ENCODE measurements around the gene IQCF2.
"Not testable (repeated sequence)": the region's sequence is repeated elsewhere in the genome, so short reads cannot be mapped to it uniquely, and the experiment has no call there.

The IQCF2 gene

DNA sequence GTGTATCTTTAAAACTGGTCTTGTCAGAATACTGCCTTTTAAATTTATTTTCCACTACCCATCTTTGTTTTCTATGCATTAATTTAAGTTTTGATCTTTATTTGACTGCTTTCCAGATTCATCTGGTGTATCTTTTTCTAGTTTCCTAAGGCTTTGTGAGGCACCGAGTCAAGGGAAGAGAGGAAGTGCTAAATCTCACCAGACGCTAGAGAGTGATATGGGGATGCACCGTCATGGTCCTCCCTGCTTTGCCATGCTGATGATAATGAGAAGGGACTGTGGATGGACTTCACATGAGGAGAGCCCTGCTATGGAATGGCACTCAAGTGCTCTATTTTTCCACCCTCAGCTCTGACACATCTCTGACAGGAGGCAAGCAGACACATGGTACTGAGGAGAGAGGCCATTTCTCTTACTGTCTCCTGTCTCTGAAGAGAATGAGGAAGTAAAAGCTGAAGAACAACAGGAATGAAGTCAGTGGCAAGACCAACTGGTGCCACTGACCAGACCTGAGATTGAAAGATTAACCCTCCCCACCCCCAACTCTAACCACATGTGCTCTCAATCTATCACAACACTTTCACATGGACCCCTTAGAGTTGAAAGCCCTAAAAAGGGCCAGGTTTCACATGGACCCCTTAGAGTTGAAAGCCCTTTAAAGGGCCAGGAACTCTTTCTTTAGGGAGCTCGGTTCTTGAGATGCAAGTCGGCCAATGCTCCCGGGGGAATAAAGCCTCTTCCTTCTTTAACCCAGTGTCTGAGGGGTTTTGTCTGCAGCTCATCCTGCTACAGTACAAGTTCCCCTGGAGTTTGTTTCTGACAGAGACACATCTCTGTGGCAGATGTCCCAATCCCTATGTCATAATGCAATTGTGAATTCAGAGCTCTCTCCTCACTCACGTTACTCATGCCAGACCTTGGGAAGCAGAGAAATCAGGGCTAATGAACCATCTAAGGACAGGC lies at the start of gene IQCF2:
IQCF2 (plus strand) TSS at position 913 of the 963 bp plus-strand sequence. CDS start 52 bp downstream, outside the sequence.
- DNase-seq (ENCODE audit: low spot score), result no peak

DNA sequence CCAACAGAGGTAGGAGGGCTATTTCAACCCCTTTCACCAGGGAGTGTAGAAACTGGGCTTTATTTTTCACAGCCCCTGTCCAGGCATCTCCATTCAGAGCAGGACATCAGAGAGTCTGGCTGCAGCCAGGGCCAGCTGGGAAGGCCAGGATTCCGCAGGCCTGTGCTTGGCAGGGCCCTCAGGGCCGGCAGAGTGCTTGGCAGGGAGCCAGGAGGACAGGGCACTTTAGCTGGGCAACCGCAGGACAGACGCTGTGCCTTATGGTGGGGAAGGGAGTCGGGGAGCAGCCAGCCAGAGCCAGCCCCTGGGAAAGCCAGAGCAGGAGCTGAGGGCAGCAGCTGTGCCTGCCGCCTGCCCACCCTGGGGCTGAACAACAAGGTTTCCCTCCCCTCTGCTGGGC lies 47.9 kb upstream of the IQCF2 start:
- DNase-seq (ENCODE audit: low spot score), result no peak

DNA sequence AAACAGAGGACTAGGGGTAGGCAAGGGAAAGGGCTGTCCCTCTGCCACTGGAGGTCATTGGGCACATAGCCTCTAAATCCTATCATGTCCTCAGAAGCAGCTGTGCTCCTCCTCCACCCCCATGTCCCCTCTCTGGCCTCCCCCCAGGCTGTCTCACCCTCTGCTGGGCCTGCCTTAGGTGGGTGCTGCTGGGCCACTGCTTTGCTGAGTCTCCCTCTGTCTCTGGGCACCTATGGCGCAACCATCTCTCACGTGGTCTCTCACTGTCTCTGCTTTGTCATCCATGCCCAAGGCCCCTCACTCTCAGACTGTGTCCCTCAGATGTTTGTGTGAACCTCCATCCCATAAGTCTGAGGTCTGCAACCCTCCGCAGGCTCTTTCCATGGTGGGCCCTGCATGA lies 47.4 kb upstream of the IQCF2 start:
- DNase-seq (ENCODE audit: low spot score), result no peak

DNA sequence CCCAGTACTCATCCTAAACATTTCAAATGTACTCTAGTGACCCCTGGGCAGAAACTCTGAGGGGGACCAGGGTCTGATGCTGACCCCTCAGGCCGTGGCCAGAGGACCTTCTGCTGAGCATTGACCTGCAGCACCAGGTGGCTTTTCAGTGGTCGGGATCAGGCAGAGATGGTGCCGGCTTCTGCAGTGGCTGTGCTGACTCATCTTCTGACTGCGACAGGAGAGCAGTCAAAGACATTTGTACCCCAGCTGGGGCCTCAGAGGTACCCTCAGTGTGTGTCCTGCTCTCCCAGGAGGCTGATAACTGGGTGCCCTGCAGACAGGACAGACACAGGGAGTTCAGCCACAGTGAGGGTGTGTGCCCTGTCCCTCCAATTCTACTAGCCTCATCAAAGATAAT lies 45.8 kb upstream of the IQCF2 start:
- DNase-seq (ENCODE audit: low spot score), result no peak

DNA sequence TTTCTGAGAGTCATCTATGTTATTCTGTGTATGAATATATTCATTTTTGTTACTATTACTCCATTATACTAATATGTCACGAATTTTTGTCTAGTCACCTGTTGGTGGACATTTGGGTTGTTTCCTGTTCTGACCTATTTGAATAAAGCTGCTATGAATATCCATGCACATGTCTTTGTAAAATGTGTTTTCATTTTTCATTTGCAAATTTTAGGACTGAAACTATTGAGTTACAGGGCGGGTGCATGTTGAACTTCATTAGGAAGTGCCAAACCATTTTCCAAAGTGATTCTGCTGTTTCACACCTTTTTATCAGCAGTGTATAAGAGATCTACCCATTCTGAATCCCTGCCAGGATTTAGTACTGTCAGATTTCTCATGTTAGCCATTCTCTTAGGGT lies 44.7 kb upstream of the IQCF2 start:
- DNase-seq (ENCODE audit: low spot score), result no peak

DNA sequence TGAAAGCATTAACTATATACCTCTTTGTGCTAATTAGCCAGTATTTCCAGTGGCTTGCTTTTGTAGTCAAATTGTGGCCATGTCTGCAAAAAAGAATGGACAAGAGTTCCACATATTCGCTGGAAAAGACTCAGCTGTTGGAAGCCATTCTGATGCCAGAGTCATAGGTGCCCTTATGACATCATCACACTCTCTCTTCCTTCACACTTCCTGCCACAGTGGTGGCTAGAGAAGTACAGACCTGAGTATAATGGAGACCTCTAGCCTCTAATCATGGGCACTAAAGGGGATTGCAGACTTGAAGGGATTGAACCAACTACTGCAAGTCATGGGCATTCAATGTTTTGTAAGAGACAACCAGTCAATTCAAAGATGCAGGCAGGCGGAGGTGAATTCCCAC lies 44.0 kb upstream of the IQCF2 start:
- no peak for DNase-seq (ENCODE audit: low spot score)

DNA sequence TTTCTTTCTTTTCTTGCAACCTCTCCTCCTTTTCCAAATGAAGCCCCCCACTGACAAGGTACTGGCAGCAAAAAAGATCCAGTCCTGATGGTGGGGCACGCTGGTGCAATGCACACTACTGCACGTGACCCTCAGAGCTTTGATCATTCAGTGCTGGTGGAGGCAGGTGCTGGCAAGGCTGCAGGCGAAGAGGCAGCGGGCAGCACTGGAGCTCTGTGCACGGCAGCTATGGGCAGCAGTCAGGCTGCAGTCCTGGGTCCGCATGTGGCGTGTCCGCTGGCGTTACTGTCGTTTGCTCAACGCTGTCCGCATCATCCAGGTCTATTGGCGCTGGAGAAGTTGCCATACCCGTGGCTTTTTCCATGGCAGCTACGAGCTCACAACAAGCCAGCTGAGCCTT lies 42.3 kb upstream of the IQCF2 start:
- no peak for DNase-seq (ENCODE audit: low spot score)

DNA sequence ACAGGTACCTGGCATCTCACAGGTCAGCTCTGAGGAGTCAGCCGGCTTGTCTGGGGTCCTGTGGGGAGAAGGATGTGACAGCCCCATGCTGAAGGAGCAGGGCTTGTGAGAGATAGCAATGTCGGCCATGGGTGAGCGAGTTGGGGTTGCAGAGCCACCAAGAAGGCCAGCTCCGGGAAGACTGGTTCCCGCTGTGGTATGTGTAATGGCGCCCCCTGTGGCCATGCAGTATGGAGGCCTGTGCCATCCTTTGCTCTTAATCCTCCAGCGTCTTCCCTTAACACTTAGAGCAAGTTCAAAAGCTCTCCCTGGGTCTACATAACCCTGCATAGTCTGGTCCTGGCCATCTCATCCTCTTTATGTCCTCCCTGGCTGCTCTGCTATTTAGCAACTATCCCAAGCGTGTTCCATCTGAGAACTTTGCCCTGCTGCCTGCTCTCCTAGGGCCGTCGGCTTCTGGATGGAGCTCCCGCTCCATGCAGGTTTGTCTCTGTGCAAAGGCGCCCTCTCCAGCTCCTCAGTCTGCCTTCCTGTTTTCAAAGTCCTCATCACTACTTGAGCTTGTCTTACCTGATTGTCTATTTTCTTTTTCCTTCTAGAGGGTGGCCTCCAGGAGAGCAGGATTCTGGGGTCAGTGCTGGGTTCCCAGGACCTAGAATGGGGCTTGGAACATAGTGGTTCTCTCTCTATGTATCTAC lies 41.6 kb upstream of the IQCF2 start:
- no peak for DNase-seq (ENCODE audit: low spot score)

DNA sequence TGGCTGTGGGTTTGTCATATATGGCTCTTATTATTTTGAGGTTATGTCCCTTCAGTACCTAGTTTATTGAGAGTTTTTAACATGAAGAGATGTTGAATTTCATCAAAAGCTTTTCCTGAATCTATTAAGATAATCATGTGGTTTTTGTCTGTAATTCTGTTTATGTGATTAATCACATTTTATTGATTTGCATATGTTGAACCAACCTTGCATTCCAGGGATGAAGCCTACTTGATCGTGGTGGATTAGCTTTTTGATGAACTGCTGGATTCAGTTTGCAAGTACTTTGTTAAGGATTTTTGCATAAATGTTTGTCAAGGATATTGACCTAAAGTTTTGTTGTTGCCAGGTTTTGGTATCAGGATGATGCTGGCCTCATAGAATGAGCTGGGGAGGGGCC lies 33.1 kb upstream of the IQCF2 start:
- DNase-seq (ENCODE audit: low spot score), result no peak

DNA sequence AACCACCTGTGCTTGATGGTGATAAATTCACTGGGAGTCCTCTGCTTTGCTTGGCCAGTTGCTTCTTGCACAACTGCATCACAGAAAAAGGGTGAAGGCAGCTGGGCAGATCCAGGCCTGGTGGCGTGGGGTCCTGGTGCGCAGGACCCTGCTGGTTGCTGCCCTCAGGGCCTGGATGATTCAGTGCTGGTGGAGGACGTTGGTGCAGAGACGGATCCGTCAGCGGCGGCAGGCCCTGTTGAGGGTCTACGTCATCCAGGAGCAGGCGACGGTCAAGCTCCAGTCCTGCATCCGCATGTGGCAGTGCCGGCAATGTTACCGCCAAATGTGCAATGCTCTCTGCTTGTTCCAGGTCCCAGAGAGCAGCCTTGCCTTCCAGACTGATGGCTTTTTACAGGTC lies 31.1 kb upstream of the IQCF2 start:
- DNase-seq (ENCODE audit: low spot score), result no peak

DNA sequence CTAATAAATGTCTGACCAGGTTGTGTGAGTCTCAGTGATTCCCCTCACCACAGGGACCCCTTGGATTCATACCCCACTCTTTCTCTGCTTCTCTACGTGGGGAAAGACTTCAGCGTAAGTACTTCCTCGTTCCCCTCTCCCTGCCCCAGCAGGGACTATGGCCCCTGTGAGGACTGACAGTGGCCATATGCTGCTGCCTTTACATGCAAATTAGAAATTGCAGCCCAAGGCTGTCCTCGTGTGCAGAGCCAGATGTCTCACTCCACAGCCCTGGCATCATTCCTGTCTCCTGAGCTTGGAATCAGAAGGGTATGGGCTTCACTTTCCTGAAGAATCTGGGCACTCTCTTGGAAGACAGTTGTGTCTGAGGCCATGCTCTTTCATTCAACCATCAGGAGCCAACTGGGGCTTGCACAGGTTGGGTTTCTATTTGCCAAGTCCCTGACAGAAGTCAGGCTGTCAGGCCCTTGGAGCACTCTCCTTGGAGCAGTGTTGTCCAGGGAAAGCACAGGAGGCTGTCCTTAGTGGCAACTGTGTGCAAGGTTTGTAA lies 30.5 kb upstream of the IQCF2 start:
- no peak for DNase-seq (ENCODE audit: low spot score)

DNA sequence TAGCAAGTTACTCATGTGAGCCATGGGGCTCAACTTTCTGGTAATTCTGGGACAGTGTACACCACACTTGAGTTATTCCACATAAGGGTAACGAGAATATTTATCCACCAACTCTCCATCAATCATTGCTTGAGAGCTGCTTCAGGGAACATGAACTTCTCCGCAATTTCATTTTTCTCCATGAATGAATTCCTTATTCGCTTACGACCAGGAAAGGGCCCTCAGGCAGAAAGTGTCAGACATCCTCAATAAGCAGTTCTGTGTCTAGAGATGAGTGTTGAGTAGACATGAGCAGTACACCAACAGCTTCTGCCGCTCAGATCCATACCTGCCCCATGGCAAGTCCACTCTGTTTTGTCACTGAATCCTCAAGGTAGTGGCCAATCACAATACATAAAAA lies 24.8 kb upstream of the IQCF2 start:
- no peak for DNase-seq (ENCODE audit: low spot score)

DNA sequence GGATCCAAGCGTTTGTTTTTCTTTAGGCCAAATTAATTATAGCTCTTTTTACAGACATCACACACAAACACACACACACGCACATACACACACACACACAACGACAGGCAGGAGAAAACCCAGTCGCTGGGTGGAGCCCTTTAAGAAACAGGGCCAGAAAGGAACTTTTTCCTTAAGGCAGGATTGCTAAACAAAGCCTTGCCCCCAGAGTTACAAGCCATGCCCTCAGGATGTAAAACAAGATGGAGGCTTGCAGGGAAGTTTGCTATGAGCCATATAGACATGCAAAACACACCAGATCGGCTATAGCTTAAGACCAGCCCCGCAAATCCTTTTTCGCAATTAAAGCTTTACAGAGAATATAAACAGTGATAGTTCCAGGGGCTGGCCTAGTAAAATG lies 16.3 kb upstream of the IQCF2 start:
- DNase-seq (ENCODE audit: low spot score), result no peak

DNA sequence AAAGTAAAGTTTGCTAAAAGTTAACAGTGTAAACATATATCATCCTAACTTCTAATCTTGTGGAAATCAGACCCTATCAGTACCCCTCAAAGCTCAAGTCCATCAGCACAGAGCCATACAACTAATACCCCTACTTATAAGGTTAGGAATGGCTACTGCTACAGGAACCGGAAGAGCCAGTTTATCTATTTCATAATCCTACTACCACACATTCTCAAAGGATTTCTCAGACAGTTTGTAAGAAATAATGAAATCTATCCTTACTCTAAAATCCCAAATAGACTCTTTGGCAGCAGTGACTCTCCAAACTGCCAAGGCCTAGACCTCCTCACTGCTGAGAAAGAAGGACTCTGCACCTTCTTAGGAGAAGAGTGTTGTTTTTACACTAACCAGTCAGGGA lies 6.0 kb upstream of the IQCF2 start:
- DNase-seq (ENCODE audit: low spot score), result not testable (repeated sequence)

DNA sequence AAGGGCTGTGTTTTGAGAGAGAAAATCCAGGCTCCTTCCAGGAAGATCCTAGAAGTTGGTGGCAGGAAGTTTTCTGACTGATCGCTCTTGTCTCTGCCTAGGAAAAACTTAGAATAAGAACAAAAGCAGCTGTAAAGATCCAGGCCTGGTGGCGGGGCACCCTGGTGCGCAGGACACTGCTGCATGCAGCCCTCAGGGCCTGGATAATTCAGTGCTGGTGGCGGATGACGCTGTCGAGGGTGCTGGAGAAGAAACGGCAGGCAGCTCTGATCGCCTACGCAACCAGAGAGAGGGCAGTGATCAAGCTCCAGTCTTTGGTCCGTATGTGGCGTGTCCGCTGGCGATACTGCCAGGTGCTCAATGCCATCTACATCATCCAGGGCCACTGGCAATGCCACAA lies 1.5 kb downstream of the IQCF2 start:
- DNase-seq (ENCODE audit: low spot score), result no peak

DNA sequence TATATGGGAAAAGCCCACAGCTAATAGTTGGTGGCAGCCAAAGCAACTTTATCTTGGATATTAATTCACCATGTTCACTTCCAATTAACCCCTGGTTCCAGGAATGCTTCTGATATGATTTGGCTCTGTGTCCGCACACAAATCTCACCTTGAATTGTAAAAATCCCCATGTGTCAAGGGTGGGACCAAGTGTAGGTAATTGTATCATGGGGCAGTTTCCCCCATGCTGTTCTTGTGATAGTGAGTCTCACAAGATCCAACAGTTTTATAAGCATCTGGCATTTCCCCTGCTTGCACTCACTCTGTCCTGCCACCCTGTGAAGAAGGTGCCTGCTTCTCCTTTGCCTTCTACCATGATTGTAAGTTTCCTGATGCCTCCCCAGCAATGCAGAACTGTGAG lies 7.5 kb downstream of the IQCF2 start:
- DNase-seq (ENCODE audit: low spot score), result not testable (repeated sequence)

DNA sequence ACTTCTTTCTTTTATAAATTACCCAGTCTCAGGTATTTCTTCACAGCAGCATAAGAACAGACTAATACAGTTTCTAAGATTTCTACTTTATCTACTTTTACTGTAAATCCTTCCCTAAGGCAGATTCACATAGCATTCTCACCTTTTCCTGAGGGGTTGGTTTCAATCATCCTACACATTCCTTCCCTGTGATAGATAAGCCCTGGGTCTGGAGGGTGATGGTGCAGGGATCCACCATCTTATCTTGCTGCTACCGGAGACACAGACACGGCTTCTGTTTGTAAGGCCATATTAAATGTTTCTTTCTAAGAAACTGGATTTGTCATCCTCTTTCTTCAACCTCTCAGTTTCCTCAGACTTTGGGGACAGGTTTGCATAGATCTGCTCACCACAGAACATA lies 7.9 kb downstream of the IQCF2 start:
- DNase-seq (ENCODE audit: low spot score), result no peak

DNA sequence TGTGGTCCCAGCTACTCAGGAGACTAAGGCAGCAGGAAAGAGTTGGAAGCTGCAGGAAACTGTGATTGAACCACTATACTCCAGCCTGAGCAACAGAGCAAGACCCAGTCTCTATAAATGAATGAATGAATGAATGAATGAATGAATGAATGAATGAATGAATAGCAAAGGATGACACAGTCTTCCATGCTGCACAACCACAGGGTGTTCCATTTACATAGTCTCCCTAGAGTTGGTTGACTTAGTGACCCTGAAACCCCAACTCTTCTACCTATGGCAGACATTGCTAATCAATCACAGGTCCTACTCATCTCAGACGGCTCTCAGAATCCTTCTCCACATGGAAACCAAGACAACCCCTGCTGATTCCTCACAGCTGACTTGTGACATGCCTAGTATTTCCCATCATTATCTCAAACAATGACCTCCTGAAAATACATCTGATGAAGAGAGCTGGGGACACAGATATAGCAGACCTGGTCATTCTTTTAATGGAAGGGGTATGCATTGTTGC lies 11.9 kb downstream of the IQCF2 start:
- DNase-seq (ENCODE audit: low spot score), result no peak

DNA sequence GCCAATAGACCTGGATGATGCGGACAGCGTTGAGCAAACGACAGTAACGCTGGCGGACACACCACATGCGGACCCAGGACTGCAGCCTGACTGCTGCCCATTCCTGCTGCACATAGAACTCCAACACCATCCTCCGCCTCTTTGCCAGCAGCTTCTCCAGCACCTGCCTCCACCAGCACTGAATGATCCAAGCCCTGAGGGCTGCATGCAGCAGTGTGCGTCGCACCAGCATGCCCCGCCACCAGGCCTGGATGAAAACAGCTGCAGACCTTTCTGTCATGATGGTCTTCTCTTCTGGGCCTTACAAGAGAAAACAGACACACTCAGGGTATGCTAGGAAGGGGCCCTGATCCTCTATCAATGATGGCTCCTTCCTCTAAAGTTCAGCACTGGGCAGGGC lies 12.5 kb downstream of the IQCF2 start:
- no peak for DNase-seq (ENCODE audit: low spot score)

DNA sequence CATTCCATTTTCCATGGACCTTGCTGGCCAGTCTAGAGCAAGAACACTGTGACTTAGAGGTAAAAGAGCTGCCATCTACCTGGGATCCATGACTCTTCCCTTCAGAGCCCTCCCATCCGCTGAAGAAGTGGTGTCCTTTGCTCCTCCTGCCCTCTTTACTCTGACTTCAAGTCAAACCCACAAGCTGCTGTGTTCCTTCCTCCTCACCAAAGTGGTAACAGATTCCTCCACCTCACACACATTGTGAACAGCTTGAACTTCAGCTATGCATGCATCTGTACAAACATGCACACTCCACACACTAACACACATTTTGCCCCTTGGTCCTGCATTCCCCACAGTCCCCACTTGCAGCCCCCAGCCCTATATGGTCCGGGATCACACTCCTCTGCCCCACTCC lies 13.0 kb downstream of the IQCF2 start:
- DNase-seq (ENCODE audit: low spot score), result no peak

DNA sequence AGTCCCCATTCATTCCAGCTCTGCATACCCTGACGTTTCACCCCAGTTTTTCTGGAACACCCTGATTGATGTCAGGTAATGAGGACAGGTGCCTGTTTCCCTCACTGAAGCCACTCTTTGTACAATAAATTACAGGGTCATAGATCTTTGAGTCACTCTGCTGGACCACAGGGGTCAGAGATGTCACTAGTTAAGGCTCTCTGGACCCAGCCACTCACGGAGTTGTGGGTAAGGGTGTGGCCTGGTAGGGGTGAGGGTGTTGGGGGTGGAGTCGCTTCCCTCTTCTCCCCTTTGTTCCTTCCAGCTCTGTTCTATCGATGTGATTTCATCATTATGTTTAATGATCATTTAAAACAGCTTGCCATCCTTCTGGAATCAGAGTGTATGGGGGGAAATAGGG lies 13.5 kb downstream of the IQCF2 start:
- DNase-seq (ENCODE audit: low spot score), result no peak

DNA sequence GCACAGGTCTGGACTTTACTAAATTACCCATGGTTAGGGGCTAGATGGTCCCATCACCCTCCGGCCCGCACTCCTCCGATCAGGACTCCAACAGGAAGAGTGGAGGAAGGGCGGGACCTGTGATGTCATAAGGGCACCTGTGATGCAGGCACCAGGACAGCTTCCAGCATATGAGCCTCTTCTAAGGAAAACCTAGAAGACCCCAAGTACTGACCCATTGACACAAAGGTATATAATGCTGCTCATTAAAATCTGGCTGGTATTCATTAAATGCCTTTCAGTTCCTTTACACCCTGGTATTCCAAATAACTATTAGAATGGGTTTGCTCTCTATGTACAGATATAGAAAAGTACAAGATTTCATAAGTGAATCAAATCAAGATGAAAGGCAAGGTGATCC lies 14.1 kb downstream of the IQCF2 start, which contains the start of gene IQCF5:
IQCF5 (minus strand) TSS at position 101 of the 400 bp plus-strand sequence; CDS start at position 31, 70 bp downstream.
- DNase-seq (ENCODE audit: low spot score), result no peak

DNA sequence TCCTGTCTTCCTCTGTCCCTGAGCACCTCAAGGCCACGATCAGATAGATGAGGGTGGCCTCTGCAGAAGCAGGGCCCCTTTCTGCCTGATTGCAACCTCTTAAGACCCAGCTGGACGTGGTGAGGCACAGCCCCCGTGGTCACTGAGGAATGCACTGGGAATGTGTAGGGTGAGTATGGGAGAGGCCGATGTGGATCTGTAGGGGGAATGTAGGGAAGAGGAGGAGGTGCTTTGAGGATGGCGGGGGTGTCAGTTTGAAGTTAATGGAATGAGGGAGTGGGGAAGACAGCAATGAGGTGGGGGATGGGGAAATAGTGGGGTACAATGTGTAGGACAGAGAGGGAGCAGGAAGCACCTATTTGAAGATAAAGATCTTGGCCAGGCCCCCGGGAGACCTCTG lies 14.8 kb downstream of the IQCF2 start:
- DNase-seq (ENCODE audit: low spot score), result no peak

All from AG08395 (cell line).